ENCODE results near the gene PPP2R5A. TPM values are rescaled to one million over a fixed set of nuclear protein-coding genes. Genes with fewer than 3 reads are reported as not detected.

Gene PPP2R5A
- total and polyA plus RNA-seq, 2 of the 13 experiments (the other 11 are each of a cell fraction or from before 2014, with no cell fraction given), result 22.0 to 31.4 TPM

DNA sequence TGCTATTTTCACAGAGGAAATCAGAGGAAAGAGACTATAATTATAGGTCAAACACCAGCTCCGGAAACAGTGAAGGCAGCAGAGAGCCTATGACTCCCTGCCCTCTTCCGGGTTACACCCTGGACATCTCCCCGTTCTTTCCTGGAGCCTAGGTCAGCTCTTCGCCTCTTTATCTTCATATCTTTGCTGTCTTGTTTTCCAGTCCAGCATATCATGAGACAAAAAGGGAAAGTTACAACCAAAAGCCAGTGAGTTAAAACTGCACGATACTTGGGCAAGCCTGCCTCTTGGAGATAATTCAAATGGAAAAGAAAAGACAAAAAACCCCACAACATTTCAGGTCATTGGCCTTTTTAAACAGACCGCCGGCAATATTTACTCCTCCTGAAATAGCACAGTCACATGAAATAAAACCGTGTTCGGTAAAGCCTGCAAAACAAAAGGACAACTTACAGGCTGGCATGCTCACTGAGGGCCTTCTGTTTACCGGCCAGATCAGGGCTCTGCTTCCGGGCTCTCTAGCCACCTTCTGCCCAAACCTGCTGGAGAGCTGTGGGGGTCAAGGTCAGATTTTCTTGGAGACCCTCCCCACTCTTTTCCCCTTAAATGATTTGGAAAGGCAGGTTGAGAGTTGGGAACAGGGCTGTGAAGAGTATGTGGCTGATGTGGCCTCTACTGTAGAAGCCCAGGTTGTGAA lies 42.8 kb upstream of the PPP2R5A start (continued):
- TF ChIP-seq, protein P1, sequence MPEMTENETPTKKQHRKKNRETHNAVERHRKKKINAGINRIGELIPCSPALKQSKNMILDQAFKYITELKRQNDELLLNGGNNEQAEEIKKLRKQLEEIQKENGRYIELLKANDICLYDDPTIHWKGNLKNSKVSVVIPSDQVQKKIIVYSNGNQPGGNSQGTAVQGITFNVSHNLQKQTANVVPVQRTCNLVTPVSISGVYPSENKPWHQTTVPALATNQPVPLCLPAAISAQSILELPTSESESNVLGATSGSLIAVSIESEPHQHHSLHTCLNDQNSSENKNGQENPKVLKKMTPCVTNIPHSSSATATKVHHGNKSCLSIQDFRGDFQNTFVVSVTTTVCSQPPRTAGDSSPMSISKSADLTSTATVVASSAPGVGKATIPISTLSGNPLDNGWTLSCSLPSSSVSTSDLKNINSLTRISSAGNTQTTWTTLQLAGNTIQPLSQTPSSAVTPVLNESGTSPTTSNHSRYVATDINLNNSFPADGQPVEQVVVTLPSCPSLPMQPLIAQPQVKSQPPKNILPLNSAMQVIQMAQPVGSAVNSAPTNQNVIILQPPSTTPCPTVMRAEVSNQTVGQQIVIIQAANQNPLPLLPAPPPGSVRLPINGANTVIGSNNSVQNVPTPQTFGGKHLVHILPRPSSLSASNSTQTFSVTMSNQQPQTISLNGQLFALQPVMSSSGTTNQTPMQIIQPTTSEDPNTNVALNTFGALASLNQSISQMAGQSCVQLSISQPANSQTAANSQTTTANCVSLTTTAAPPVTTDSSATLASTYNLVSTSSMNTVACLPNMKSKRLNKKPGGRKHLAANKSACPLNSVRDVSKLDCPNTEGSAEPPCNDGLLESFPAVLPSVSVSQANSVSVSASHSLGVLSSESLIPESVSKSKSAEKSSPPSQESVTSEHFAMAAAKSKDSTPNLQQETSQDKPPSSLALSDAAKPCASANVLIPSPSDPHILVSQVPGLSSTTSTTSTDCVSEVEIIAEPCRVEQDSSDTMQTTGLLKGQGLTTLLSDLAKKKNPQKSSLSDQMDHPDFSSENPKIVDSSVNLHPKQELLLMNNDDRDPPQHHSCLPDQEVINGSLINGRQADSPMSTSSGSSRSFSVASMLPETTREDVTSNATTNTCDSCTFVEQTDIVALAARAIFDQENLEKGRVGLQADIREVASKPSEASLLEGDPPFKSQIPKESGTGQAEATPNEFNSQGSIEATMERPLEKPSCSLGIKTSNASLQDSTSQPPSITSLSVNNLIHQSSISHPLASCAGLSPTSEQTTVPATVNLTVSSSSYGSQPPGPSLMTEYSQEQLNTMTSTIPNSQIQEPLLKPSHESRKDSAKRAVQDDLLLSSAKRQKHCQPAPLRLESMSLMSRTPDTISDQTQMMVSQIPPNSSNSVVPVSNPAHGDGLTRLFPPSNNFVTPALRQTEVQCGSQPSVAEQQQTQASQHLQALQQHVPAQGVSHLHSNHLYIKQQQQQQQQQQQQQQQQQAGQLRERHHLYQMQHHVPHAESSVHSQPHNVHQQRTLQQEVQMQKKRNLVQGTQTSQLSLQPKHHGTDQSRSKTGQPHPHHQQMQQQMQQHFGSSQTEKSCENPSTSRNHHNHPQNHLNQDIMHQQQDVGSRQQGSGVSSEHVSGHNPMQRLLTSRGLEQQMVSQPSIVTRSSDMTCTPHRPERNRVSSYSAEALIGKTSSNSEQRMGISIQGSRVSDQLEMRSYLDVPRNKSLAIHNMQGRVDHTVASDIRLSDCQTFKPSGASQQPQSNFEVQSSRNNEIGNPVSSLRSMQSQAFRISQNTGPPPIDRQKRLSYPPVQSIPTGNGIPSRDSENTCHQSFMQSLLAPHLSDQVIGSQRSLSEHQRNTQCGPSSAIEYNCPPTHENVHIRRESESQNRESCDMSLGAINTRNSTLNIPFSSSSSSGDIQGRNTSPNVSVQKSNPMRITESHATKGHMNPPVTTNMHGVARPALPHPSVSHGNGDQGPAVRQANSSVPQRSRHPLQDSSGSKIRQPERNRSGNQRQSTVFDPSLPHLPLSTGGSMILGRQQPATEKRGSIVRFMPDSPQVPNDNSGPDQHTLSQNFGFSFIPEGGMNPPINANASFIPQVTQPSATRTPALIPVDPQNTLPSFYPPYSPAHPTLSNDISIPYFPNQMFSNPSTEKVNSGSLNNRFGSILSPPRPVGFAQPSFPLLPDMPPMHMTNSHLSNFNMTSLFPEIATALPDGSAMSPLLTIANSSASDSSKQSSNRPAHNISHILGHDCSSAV (CRISPR knock-in tag; IDR thresholded peaks at IDR 0.05; ENCODE audit: borderline replicate concordance), result no peak
- no peak for TF ChIP-seq ZNF800 (CRISPR knock-in tag; IDR thresholded peaks at IDR 0.05)
- TF ChIP-seq BHLHE40 (IDR thresholded peaks at IDR 0.05; ENCODE audit: low read length), result no peak
- TF ChIP-seq STAG1 (CRISPR knock-in tag; IDR thresholded peaks at IDR 0.05), result no peak
- TF ChIP-seq TBL1XR1 (IDR thresholded peaks at IDR 0.05; ENCODE audit: borderline replicate concordance, low read length, partially characterized antibody), result peak; percentile 27
- no peak for TF ChIP-seq ZNF333 (CRISPR knock-in tag; IDR thresholded peaks at IDR 0.05; ENCODE audit: borderline replicate concordance)
- TF ChIP-seq ZSCAN29 (CRISPR knock-in tag; conservative IDR thresholded peaks at IDR 0.05), result no peak
- no peak for TF ChIP-seq CC2D1A (CRISPR knock-in tag; IDR thresholded peaks at IDR 0.05)
- TF ChIP-seq SUZ12 (IDR thresholded peaks at IDR 0.05; ENCODE audit: low read depth, low read length), result no peak
- TF ChIP-seq KAT8 (CRISPR knock-in tag; IDR thresholded peaks at IDR 0.05), result peak; percentile 82
- TF ChIP-seq, protein P2, sequence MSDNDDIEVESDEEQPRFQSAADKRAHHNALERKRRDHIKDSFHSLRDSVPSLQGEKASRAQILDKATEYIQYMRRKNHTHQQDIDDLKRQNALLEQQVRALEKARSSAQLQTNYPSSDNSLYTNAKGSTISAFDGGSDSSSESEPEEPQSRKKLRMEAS (IDR thresholded peaks at IDR 0.05), result no peak
- no peak for TF ChIP-seq ARHGAP35 (CRISPR knock-in tag; IDR thresholded peaks at IDR 0.05; ENCODE audit: borderline replicate concordance)
- TF ChIP-seq, protein P3, sequence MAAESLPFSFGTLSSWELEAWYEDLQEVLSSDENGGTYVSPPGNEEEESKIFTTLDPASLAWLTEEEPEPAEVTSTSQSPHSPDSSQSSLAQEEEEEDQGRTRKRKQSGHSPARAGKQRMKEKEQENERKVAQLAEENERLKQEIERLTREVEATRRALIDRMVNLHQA (CRISPR knock-in tag; IDR thresholded peaks at IDR 0.05), result no peak
- TF ChIP-seq ATF1 (CRISPR knock-in tag; IDR thresholded peaks at IDR 0.05), result 0 out of 2 replicates have a peak, but pooled peaks have one; percentile 44
- no peak for TF ChIP-seq ZNF572 (CRISPR knock-in tag; IDR thresholded peaks at IDR 0.05)
- no peak for TF ChIP-seq ZNF703 (CRISPR knock-in tag; IDR thresholded peaks at IDR 0.05; ENCODE audit: borderline replicate concordance)
- TF ChIP-seq NR2F1 (CRISPR knock-in tag; IDR thresholded peaks at IDR 0.05), result peak in 1 of 2 experiments; percentile 30; a peak in 1 of 4 replicates

Data from HepG2 (cell line).